Measurements from ENCODE around the gene ZNF598. TPM values are rescaled to one million over a fixed set of nuclear protein-coding genes. Genes with fewer than 3 reads are reported as not detected.

ZNF598 gene
- total and polyA plus RNA-seq, 2 of the 13 experiments (the other 11 are each of a cell fraction or from before 2014, with no cell fraction given) = 13.5 to 14.2 TPM

DNA sequence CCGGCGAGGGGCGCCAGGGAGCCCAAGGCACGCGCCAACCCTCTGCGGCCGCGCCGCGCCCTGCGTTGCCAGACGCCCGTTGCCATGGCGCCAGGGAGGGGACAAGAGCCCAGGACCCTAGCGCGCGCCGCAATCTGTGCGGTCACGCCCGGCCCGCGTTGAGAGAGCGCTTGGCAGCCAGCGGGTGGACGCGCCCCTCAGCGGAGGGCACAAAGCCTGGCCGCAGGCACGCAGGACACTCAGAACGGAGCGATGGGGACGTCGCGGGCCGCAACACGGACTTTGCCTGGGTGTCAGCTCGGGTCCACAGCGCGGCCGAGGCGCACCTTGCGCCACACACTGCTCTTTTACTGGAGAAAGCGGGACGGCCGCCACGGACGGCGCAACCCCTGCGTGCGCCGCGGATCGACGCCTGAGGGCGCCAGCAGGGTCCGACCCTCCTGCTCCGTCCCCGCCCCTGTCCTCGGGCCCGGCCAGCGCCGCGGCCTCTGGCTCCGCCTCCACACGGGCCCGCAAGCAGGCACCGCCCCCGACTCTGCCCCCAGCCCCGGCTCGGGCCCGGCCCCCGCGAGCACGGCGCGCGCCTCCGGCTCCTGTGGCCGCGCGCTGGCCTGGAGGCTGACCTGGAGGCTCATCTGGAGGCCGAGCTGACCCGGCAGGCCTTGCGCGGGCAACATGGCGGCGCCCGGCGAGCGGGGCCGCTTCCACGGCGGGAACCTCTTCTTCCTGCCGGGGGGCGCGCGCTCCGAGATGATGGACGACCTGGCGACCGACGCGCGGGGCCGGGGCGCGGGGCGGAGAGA, 25.9 kb downstream of the ZNF598 start, which contains the start of gene GFER (continued):
- TF ChIP-seq, protein P1, sequence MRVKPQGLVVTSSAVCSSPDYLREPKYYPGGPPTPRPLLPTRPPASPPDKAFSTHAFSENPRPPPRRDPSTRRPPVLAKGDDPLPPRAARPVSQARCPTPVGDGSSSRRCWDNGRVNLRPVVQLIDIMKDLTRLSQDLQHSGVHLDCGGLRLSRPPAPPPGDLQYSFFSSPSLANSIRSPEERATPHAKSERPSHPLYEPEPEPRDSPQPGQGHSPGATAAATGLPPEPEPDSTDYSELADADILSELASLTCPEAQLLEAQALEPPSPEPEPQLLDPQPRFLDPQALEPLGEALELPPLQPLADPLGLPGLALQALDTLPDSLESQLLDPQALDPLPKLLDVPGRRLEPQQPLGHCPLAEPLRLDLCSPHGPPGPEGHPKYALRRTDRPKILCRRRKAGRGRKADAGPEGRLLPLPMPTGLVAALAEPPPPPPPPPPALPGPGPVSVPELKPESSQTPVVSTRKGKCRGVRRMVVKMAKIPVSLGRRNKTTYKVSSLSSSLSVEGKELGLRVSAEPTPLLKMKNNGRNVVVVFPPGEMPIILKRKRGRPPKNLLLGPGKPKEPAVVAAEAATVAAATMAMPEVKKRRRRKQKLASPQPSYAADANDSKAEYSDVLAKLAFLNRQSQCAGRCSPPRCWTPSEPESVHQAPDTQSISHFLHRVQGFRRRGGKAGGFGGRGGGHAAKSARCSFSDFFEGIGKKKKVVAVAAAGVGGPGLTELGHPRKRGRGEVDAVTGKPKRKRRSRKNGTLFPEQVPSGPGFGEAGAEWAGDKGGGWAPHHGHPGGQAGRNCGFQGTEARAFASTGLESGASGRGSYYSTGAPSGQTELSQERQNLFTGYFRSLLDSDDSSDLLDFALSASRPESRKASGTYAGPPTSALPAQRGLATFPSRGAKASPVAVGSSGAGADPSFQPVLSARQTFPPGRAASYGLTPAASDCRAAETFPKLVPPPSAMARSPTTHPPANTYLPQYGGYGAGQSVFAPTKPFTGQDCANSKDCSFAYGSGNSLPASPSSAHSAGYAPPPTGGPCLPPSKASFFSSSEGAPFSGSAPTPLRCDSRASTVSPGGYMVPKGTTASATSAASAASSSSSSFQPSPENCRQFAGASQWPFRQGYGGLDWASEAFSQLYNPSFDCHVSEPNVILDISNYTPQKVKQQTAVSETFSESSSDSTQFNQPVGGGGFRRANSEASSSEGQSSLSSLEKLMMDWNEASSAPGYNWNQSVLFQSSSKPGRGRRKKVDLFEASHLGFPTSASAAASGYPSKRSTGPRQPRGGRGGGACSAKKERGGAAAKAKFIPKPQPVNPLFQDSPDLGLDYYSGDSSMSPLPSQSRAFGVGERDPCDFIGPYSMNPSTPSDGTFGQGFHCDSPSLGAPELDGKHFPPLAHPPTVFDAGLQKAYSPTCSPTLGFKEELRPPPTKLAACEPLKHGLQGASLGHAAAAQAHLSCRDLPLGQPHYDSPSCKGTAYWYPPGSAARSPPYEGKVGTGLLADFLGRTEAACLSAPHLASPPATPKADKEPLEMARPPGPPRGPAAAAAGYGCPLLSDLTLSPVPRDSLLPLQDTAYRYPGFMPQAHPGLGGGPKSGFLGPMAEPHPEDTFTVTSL (CRISPR knock-in tag; IDR thresholded peaks at IDR 0.05; ENCODE audit: borderline replicate concordance) = no peak
- TF ChIP-seq, protein P2, sequence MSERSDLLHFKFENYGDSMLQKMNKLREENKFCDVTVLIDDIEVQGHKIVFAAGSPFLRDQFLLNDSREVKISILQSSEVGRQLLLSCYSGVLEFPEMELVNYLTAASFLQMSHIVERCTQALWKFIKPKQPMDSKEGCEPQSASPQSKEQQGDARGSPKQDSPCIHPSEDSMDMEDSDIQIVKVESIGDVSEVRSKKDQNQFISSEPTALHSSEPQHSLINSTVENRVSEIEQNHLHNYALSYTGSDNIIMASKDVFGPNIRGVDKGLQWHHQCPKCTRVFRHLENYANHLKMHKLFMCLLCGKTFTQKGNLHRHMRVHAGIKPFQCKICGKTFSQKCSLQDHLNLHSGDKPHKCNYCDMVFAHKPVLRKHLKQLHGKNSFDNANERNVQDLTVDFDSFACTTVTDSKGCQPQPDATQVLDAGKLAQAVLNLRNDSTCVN (CRISPR knock-in tag; IDR thresholded peaks at IDR 0.05; ENCODE audit: borderline replicate concordance) = no peak
- TF ChIP-seq ARID2 (CRISPR knock-in tag; IDR thresholded peaks at IDR 0.05; ENCODE audit: borderline replicate concordance) = no peak
- TF ChIP-seq MTF1 (CRISPR knock-in tag; IDR thresholded peaks at IDR 0.05) = no peak
- TF ChIP-seq, protein P3, sequence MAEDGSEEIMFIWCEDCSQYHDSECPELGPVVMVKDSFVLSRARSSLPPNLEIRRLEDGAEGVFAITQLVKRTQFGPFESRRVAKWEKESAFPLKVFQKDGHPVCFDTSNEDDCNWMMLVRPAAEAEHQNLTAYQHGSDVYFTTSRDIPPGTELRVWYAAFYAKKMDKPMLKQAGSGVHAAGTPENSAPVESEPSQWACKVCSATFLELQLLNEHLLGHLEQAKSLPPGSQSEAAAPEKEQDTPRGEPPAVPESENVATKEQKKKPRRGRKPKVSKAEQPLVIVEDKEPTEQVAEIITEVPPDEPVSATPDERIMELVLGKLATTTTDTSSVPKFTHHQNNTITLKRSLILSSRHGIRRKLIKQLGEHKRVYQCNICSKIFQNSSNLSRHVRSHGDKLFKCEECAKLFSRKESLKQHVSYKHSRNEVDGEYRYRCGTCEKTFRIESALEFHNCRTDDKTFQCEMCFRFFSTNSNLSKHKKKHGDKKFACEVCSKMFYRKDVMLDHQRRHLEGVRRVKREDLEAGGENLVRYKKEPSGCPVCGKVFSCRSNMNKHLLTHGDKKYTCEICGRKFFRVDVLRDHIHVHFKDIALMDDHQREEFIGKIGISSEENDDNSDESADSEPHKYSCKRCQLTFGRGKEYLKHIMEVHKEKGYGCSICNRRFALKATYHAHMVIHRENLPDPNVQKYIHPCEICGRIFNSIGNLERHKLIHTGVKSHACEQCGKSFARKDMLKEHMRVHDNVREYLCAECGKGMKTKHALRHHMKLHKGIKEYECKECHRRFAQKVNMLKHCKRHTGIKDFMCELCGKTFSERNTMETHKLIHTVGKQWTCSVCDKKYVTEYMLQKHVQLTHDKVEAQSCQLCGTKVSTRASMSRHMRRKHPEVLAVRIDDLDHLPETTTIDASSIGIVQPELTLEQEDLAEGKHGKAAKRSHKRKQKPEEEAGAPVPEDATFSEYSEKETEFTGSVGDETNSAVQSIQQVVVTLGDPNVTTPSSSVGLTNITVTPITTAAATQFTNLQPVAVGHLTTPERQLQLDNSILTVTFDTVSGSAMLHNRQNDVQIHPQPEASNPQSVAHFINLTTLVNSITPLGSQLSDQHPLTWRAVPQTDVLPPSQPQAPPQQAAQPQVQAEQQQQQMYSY (CRISPR knock-in tag; IDR thresholded peaks at IDR 0.05) = no peak
- TF ChIP-seq ZBTB7B (CRISPR knock-in tag; IDR thresholded peaks at IDR 0.05) = no peak; the same call in 1 of the 2 replicates
- TF ChIP-seq, protein P4, sequence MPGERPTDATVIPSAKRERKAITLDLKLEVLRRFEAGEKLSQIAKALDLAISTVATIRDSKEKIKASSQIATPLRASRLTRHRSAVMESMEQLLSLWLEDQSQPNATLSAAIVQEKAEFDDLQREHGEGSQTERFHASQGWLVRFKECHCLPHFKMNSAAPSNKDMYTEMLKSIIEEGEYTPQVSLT (CRISPR knock-in tag; IDR thresholded peaks at IDR 0.05; ENCODE audit: borderline replicate concordance, low read depth) = no peak; the same call in 1 of the 2 replicates
- peak; percentile 81 for TF ChIP-seq ZMYM2 (CRISPR knock-in tag; IDR thresholded peaks at IDR 0.05)
- TF ChIP-seq POLR2AphosphoS2 (IDR thresholded peaks at IDR 0.05; ENCODE audit: low read depth, low read length) = no peak
- TF ChIP-seq MTF2 (CRISPR knock-in tag; IDR thresholded peaks at IDR 0.05; ENCODE audit: borderline replicate concordance) = no peak; the same call in 1 of the 2 replicates
- no peak for TF ChIP-seq FLYWCH1 (CRISPR knock-in tag; IDR thresholded peaks at IDR 0.05)
- no peak for TF ChIP-seq SMAD3 (CRISPR knock-in tag; IDR thresholded peaks at IDR 0.05)
- TF ChIP-seq, protein P5, sequence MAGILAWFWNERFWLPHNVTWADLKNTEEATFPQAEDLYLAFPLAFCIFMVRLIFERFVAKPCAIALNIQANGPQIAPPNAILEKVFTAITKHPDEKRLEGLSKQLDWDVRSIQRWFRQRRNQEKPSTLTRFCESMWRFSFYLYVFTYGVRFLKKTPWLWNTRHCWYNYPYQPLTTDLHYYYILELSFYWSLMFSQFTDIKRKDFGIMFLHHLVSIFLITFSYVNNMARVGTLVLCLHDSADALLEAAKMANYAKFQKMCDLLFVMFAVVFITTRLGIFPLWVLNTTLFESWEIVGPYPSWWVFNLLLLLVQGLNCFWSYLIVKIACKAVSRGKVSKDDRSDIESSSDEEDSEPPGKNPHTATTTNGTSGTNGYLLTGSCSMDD (CRISPR knock-in tag; IDR thresholded peaks at IDR 0.05) = no peak
- TF ChIP-seq, protein P6, sequence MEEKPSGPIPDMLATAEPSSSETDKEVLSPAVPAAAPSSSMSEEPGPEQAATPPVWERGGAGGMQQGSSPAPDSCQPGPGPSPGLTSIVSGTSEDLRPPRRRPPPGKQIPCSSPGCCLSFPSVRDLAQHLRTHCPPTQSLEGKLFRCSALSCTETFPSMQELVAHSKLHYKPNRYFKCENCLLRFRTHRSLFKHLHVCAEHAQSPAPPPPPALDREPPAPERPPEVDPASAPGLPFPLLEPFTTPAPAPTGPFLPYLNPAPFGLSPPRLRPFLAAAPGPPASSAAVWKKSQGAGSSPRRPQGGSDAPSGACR (CRISPR knock-in tag; IDR thresholded peaks at IDR 0.05) = peak; percentile 90; the same call in 1 of the 2 replicates
- TF ChIP-seq ZNF598 (CRISPR knock-in tag; IDR thresholded peaks at IDR 0.05; ENCODE audit: borderline replicate concordance) = peak; percentile 36; the same call in 1 of the 2 replicates

All from HepG2 (cell line).